GM19043 (cell line): ENCODE measurements around the gene PPFIA3.
"Not testable (repeated sequence)": the region's sequence is repeated elsewhere in the genome, so short reads cannot be mapped to it uniquely, and the experiment has no call there.

Experiments used
- ATAC-seq: cut with Tn5 transposase; IDR thresholded peaks from one replicate; pipeline ENCODE4 v1.9.1; 2021; ENCODE audit warnings: low read depth; ENCODE audit not compliant: unreplicated experiment

PPFIA3 gene

GRCh38 chr19:49167857-49168409 is 48.6 kb downstream of the PPFIA3 start:
- no peak for ATAC-seq

GRCh38 chr19:49168421-49168820 is 49.1 kb downstream of the PPFIA3 start:
- no peak for ATAC-seq

GRCh38 chr19:49173198-49173597 is 53.9 kb downstream of the PPFIA3 start:
- ATAC-seq, result no peak

- no peak for ATAC-seq
These were observed 61.3 kb downstream of the PPFIA3 start for GRCh38 chr19:49180659-49181058.

GRCh38 chr19:49182010-49182847 is 62.9 kb downstream of the PPFIA3 start:
- not testable (repeated sequence) for ATAC-seq

GRCh38 chr19:49182848-49183375 is 63.6 kb downstream of the PPFIA3 start:
- ATAC-seq, result no peak

GRCh38 chr19:49186108-49186507 is 66.8 kb downstream of the PPFIA3 start:
- ATAC-seq, result no peak

- no peak for ATAC-seq
These were observed 69.4 kb downstream of the PPFIA3 start for GRCh38 chr19:49188626-49189200.

- ATAC-seq, result no peak
These were observed 69.9 kb downstream of the PPFIA3 start for GRCh38 chr19:49189259-49189658.

- no peak for ATAC-seq
These were observed 71.4 kb downstream of the PPFIA3 start for GRCh38 chr19:49190781-49191180.

- ATAC-seq, result no peak
These were observed 74.6 kb downstream of the PPFIA3 start for GRCh38 chr19:49193822-49194394.

- no peak for ATAC-seq
These were observed 75.1 kb downstream of the PPFIA3 start for GRCh38 chr19:49194408-49194807.

- ATAC-seq, result no peak
These were observed 77.3 kb downstream of the PPFIA3 start for GRCh38 chr19:49196527-49197240.

- ATAC-seq, result no peak
These were observed 81.0 kb downstream of the PPFIA3 start for GRCh38 chr19:49200238-49200862.
